ENCODE measurements around the gene CHRNA1. TPM values are rescaled to one million over a fixed set of nuclear protein-coding genes. Genes with fewer than 3 reads are reported as not detected.

CHRNA1 gene
- total and polyA plus RNA-seq, 4 donors: not detected

- Histone ChIP-seq H3K9me3 (ENCODE audit: control insufficient read depth in 4 of 4, low read length in 3 of 4) (no peaks in the 10 kb centered on the region), H3K36me3 (ENCODE audit: control insufficient read depth in 4 of 4, insufficient read depth in 3 of 4, low read depth in 1 of 4, low read length in 3 of 4) (no peaks in the 10 kb centered on the region), H3K27me3 (ENCODE audit: control insufficient read depth in 4 of 4, insufficient read depth in 4 of 4, low read length in 3 of 4) (no peaks in the 10 kb centered on the region), H3K9ac (ENCODE audit: low read depth in 1 of 2, low read length in 2 of 2) (no peak overlapping the region), H3K4me3 (ENCODE audit: low read depth in 1 of 3, low read length in 3 of 3) (no peak overlapping the region), H3K4me1 (ENCODE audit: control insufficient read depth in 4 of 4, insufficient read depth in 4 of 4, low read length in 3 of 4) (no peaks in the 10 kb centered on the region), H3K27ac (ENCODE audit: low read depth in 1 of 2, low read length in 2 of 2) (no peak overlapping the region)
- no peak for TF ChIP-seq ATF3 (IDR thresholded peaks at IDR 0.05)
- TF ChIP-seq MAX (IDR thresholded peaks at IDR 0.05): no peak
- no peak for TF ChIP-seq SP1 (IDR thresholded peaks at IDR 0.05)
- no peak for TF ChIP-seq HNF4G (IDR thresholded peaks at IDR 0.05)
- TF ChIP-seq FOXA1 (IDR thresholded peaks at IDR 0.05): no peak
- no peak for TF ChIP-seq EGR1 (IDR thresholded peaks at IDR 0.05; ENCODE audit: low read depth in 2 of 2)
- TF ChIP-seq CTCF (IDR thresholded peaks at IDR 0.05; ENCODE audit: low read depth, low read length, missing input control): no peak
- no peak for TF ChIP-seq FOXA2 (IDR thresholded peaks at IDR 0.05)
- no peak for TF ChIP-seq YY1 (IDR thresholded peaks at IDR 0.05)
- TF ChIP-seq RXRA (IDR thresholded peaks at IDR 0.05): no peak
- TF ChIP-seq RAD21 (IDR thresholded peaks at IDR 0.05): no peak
- no peak for TF ChIP-seq NR2F2 (IDR thresholded peaks at IDR 0.05)
- no peak for TF ChIP-seq TAF1 (conservative IDR thresholded peaks at IDR 0.05)
- no peak for TF ChIP-seq GABPA (IDR thresholded peaks at IDR 0.05 in 1 of 2, conservative IDR thresholded peaks at IDR 0.05 in 1 of 2)
- TF ChIP-seq HNF4A (conservative IDR thresholded peaks at IDR 0.05): no peak
- no peak for TF ChIP-seq JUND (IDR thresholded peaks at IDR 0.05)
- TF ChIP-seq ZBTB33 (IDR thresholded peaks at IDR 0.05): no peak
- no peak for TF ChIP-seq REST (IDR thresholded peaks at IDR 0.05)
- no peak for DNase-seq (ENCODE audit: low spot score)
- 95% methylated on average over 4 of the region's 4 CpGs for WGBS
Observed at GRCh38 chr2:174763780-174764179, 492 bp downstream of the CHRNA1 start.
